ENCODE measurements around the gene FAM98A.

Gene FAM98A

GRCh38 chr2:33599175-33599942, at the start of gene FAM98A:
FAM98A (minus strand) TSS chr2:33599299; CDS start chr2:33599221, 78 bp downstream.
- no peak for TF ChIP-seq CTCF (conservative IDR thresholded peaks at IDR 0.05; ENCODE audit: low read depth)
- H3K27ac ChIP-seq: peak within 1 kb of the TSS; percentile 70
- peak; percentile 97 for DNase-seq (ENCODE audit: low spot score)
- POLR2A ChIA-PET (ENCODE audit: low non-redundant PET): interaction anchor here (0.6 kb wide), 1 partner anchor 1605 kb away, joined by 4 read pairs; no protein-coding TSS in a partner anchor
- CTCF ChIA-PET: interaction anchor here (0.6 kb wide), 1 partner anchor 69 kb away, joined by 3 read pairs; no protein-coding TSS in a partner anchor

GRCh38 chr2:33645861-33646260, 46.8 kb upstream of the FAM98A start:
- H3K27ac ChIP-seq: no peak overlapping the region
- ChIA-PET POLR2A (ENCODE audit: low non-redundant PET) (no interaction called here), CTCF (no interaction called here)
- no peak for DNase-seq (ENCODE audit: low spot score)
- no peak for TF ChIP-seq CTCF (conservative IDR thresholded peaks at IDR 0.05; ENCODE audit: low read depth)

- ChIA-PET POLR2A (ENCODE audit: low non-redundant PET) (no interaction called here), CTCF (no interaction called here)
- TF ChIP-seq CTCF (conservative IDR thresholded peaks at IDR 0.05; ENCODE audit: low read depth): no peak
- no peak for DNase-seq (ENCODE audit: low spot score)
- no peak overlapping the region for H3K27ac ChIP-seq
Measured at GRCh38 chr2:33644215-33644614, 45.1 kb upstream of the FAM98A start.

- ChIA-PET CTCF (no interaction called here), POLR2A (ENCODE audit: low non-redundant PET) (no interaction called here)
- DNase-seq (ENCODE audit: low spot score): no peak
- TF ChIP-seq CTCF (conservative IDR thresholded peaks at IDR 0.05; ENCODE audit: low read depth): no peak
- H3K27ac ChIP-seq: no peak overlapping the region
Measured at GRCh38 chr2:33636001-33636400, 36.9 kb upstream of the FAM98A start.

- DNase-seq (ENCODE audit: low spot score): no peak
- no peak overlapping the region for H3K27ac ChIP-seq
- POLR2A ChIA-PET (ENCODE audit: low non-redundant PET): no interaction called here
- CTCF ChIA-PET: no interaction called here
- TF ChIP-seq CTCF (conservative IDR thresholded peaks at IDR 0.05; ENCODE audit: low read depth): no peak
Measured at GRCh38 chr2:33634261-33634910, 35.3 kb upstream of the FAM98A start.

GRCh38 chr2:33633315-33633714, 34.2 kb upstream of the FAM98A start:
- no peak for DNase-seq (ENCODE audit: low spot score)
- TF ChIP-seq CTCF (conservative IDR thresholded peaks at IDR 0.05; ENCODE audit: low read depth): no peak
- H3K27ac ChIP-seq: no peak overlapping the region
- ChIA-PET POLR2A (ENCODE audit: low non-redundant PET) (interaction anchor here (0.5 to 0.6 kb wide), 2 partner anchors 10 to 17 kb away, joined by 3 to 7 read pairs; no protein-coding TSS in a partner anchor), CTCF (interaction anchor here (0.6 kb wide), 1 partner anchor 761 kb away, joined by 3 read pairs; no protein-coding TSS in a partner anchor)

Measured in RWPE1 (cell line).